Pancreas (tissue), 10 donors: ENCODE measurements around the gene SLC66A1. TPM values are rescaled to one million over a fixed set of nuclear protein-coding genes. Genes with fewer than 3 reads are reported as not detected.

Source experiments
- ATAC-seq, 4 donors: fragments of 200-7000 bp; cut with Tn5 transposase; one replicate each; pipeline versions ENCODE4 v1.8.0 to v1.9.1; 2020; ENCODE audit warnings: mild to moderate bottlenecking in 4 of 4, moderate library complexity in 4 of 4
- DNase-seq, 6 donors: peaks; one replicate each; pipeline ENCODE4 v3.0.0-alpha.2; 2020
- FAIRE-seq: peaks from 2 replicates; lab custom pipeline; 2012; peaks lifted over from hg19 to GRCh38; lab: Jason Lieb, UNC
- H3K27ac ChIP-seq, 4 donors: fragments of 200-600 bp; sonication (generic); 1 replicate in 3 of 4; 2 replicates in 1 of 4; pipeline versions ENCODE4 v1.5.0 to v1.8.0; 2020
- H3K27me3 ChIP-seq, 4 donors: fragments of 200-600 bp; one replicate each; pipeline ENCODE4 v1.8.0; 2021
- H3K36me3 ChIP-seq, 3 donors: fragments of 200-600 bp; sonication (generic) in 1 of 3; one replicate each; pipeline versions ENCODE4 v1.5.0 to v1.8.0; 2020 to 2021
- H3K4me1 ChIP-seq, 3 donors: fragments of 200-600 bp; one replicate each; pipeline ENCODE4 v1.8.0; 2021
- H3K4me3 ChIP-seq, 4 donors: fragments of 200-600 bp; sonication (generic) in 2 of 4; one replicate each; pipeline versions ENCODE4 v1.5.0 to v1.8.0; 2020 to 2021
- H3K9me3 ChIP-seq, 4 donors: fragments of 200-600 bp; one replicate each; pipeline ENCODE4 v1.8.0; 2021
- CTCF ChIP-seq, 4 donors: fragments of 200-600 bp; sonication (generic) in 3 of 4; IDR thresholded peaks; one replicate each; pipeline versions ENCODE4 v1.5.0 to v1.8.0; 2021; ENCODE audit warnings: antibody characterized with exemption in 4 of 4
- WGBS, 2 donors: extraction: QIAGEN DNeasy Blood & Tissue Kit; methylation state at CpG; one replicate each; pipeline ENCODE4 v1.1.7; 2013; 5-methylcytosine and 5-hydroxymethylcytosine counted together
- intact Hi-C, 3 donors: fragments of 100-400 bp; cut with DNase I; formaldehyde crosslinking; loops; one replicate each; pipeline versions ENCODE4 v1.11.1 to v1.14.2; 2022
- polyA plus RNA-seq, 2 donors: library from polyadenylated mRNA; stranded (reverse); fragments of 200-250 nt; gene quantifications; one replicate each; pipeline ENCODE4 v1.2.3, GENCODE V29; 2013
- total RNA-seq, 6 donors: library from RNA; stranded (reverse); fragmentation: NEBNext Ultra II Directional in 4 of 6; extraction: Animal tissue kit (Norgen Biotek cat#: 25700) in 4 of 6; gene quantifications; one replicate each; pipeline versions ENCODE4 v1.2.1 to v1.2.4, GENCODE V29; 2021 to 2023
- donor health status: healthy with polysubstance abuse.
- donor health status: DM: no; HTN: no; CAD: no; lungs with moderate emphysema.
- donor health status: DM: no; HTN: no; CAD: no.
- donor health status: control.
- donor health status: control.
- donor health status: Bipolar disorder and iron deficiency.
- donor health status: DM: yes; HTN: yes; CAD: no.
- donor health status: DM: no; HTN: no; CAD: no.
- donor health status: DM: no; HTN: no; CAD: no.
- donor health status: DM: yes; HTN: yes; CAD: no.

Gene SLC66A1
- total and polyA plus RNA-seq, 8 donors = 6.4 to 26.1 (median 8.7) TPM

- no peaks in the 10 kb centered on the region for H3K36me3 ChIP-seq
- H3K4me3 ChIP-seq = no peak overlapping the region
- no peaks in the 10 kb centered on the region for H3K27me3 ChIP-seq
- H3K27ac ChIP-seq = no peak overlapping the region
- no peak for ATAC-seq
- 85 to 86% methylated on average over 5 of the region's 5 CpGs for WGBS, 2 donors
- FAIRE-seq = no peak
- no peak for TF ChIP-seq CTCF (IDR thresholded peaks at IDR 0.05)
- H3K9me3 ChIP-seq = no peaks in the 10 kb centered on the region
- peak in 1 of 6 donors; percentile 37 for DNase-seq
- intact Hi-C loops = no loop called here
- H3K4me1 ChIP-seq = no peaks in the 10 kb centered on the region
Measured at GRCh38 chr1:19368050-19368449, 55.9 kb downstream of the SLC66A1 start.

GRCh38 chr1:19368964-19369363 is 56.8 kb downstream of the SLC66A1 start:
- no peaks in the 10 kb centered on the region for H3K36me3 ChIP-seq
- DNase-seq (peak in 1 of 6 donors; percentile 20), ATAC-seq (no peak), FAIRE-seq (no peak)
- intact Hi-C loops = no loop called here
- H3K4me3 ChIP-seq = no peak overlapping the region
- no peak for TF ChIP-seq CTCF (IDR thresholded peaks at IDR 0.05)
- H3K27ac ChIP-seq = no peak overlapping the region
- H3K4me1 ChIP-seq = no peaks in the 10 kb centered on the region
- 91 to 92% methylated on average over 5 of the region's 5 CpGs for WGBS, 2 donors
- no peaks in the 10 kb centered on the region for H3K27me3 ChIP-seq
- H3K9me3 ChIP-seq = no peaks in the 10 kb centered on the region

GRCh38 chr1:19369396-19370090 is 57.4 kb downstream of the SLC66A1 start:
- Histone ChIP-seq H3K36me3 (no peaks in the 10 kb centered on the region), H3K27me3 (no peaks in the 10 kb centered on the region), H3K27ac (no peak overlapping the region), H3K4me3 (no peak overlapping the region), H3K4me1 (no peaks in the 10 kb centered on the region), H3K9me3 (no peaks in the 10 kb centered on the region)
- peak in 1 of 6 donors; percentile 29 for DNase-seq
- 92% methylated on average over 16 of the region's 16 CpGs for WGBS, 2 donors
- intact Hi-C loops = no loop called here
- no peak for FAIRE-seq
- ATAC-seq = no peak
- TF ChIP-seq CTCF (IDR thresholded peaks at IDR 0.05) = no peak

- H3K36me3 ChIP-seq = no peaks in the 10 kb centered on the region
- TF ChIP-seq CTCF (IDR thresholded peaks at IDR 0.05) = no peak
- no peak for DNase-seq
- no peak for FAIRE-seq
- 81 to 82% methylated on average over 13 of the region's 13 CpGs for WGBS, 2 donors
- no peaks in the 10 kb centered on the region for H3K9me3 ChIP-seq
- no peaks in the 10 kb centered on the region for H3K4me1 ChIP-seq
- no peaks in the 10 kb centered on the region for H3K27me3 ChIP-seq
- no peak overlapping the region for H3K27ac ChIP-seq
- intact Hi-C loops = no loop called here
- H3K4me3 ChIP-seq = no peak overlapping the region
- ATAC-seq = peak in 1 of 4 donors; percentile 17
Measured at GRCh38 chr1:19370453-19371170, 58.5 kb downstream of the SLC66A1 start.
